A673 (cell line): ENCODE measurements around the gene PRKACB. TPM values are rescaled to one million over a fixed set of nuclear protein-coding genes. Genes with fewer than 3 reads are reported as not detected.
"Not testable (repeated sequence)": the region's sequence is repeated elsewhere in the genome, so short reads cannot be mapped to it uniquely, and the experiment has no call there.

ENCODE experiments used
- BruUV-seq: library from RNA; stranded (reverse); fragments of 400-500 nt; replicated peaks from 2 replicates; lab custom pipeline; 2021; lab: Mats Ljungman, UMichigan
- CTCF ChIA-PET: fragments of 300-600 bp; sonication (Branson Sonifier 250); formaldehyde crosslinking; loops from one replicate; lab custom pipeline; 2022; ENCODE audit warnings: antibody characterized with exemption; lab: Charles Lee
- POLR2A ChIA-PET: fragments of 300-600 bp; sonication (Branson Sonifier 250); formaldehyde crosslinking; loops from one replicate; lab custom pipeline; 2022; ENCODE audit warnings: antibody characterized with exemption; ENCODE audit not compliant: low non-redundant PET; lab: Charles Lee
- DNase-seq: peaks from one replicate; pipeline ENCODE4 v3.0.0-alpha.2; 2015; ENCODE audit warnings: low spot score
- H3K27ac ChIP-seq: fragments of 200-600 bp; sonication (generic); 2 replicates; pipeline ENCODE4 v1.5.1; 2016; ENCODE audit warnings: mixed run types, low read depth, mild to moderate bottlenecking, mixed read lengths, antibody characterized with exemption, low read length; ENCODE audit not compliant: poor library complexity, severe bottlenecking
- H3K27me3 ChIP-seq: fragments of 200-600 bp; sonication (generic); replicated peaks from 2 replicates; pipeline ENCODE4 v1.6.1; 2017; ENCODE audit warnings: mixed run types, low read depth, mild to moderate bottlenecking, mixed read lengths, antibody characterized with exemption, low read length; ENCODE audit not compliant: insufficient read depth, poor library complexity
- H3K36me3 ChIP-seq: fragments of 200-600 bp; sonication (generic); 2 replicates; pipeline ENCODE4 v1.6.1; 2016; ENCODE audit warnings: mixed run types, mild to moderate bottlenecking, mixed read lengths, antibody characterized with exemption, low read length; ENCODE audit not compliant: insufficient read depth, poor library complexity, severe bottlenecking
- H3K4me1 ChIP-seq: fragments of 200-600 bp; sonication (generic); 2 replicates; pipeline ENCODE4 v1.6.1; 2017; ENCODE audit warnings: mixed run types, mild to moderate bottlenecking, mixed read lengths, antibody characterized with exemption, low read length; ENCODE audit not compliant: insufficient read depth, poor library complexity, severe bottlenecking
- H3K4me3 ChIP-seq: fragments of 200-600 bp; sonication (generic); 2 replicates; pipeline ENCODE4 v1.5.1; 2016; ENCODE audit warnings: low read depth, mixed run types, mild to moderate bottlenecking, mixed read lengths, low read length; ENCODE audit not compliant: poor library complexity, severe bottlenecking
- H3K9me3 ChIP-seq: fragments of 200-600 bp; sonication (generic); 2 replicates; pipeline ENCODE4 v1.6.1; 2016; ENCODE audit warnings: mixed run types, low read depth, mild to moderate bottlenecking, mixed read lengths, antibody characterized with exemption, low read length; ENCODE audit not compliant: poor library complexity, severe bottlenecking
- EZH2 ChIP-seq: fragments of 200-600 bp; sonication (generic); IDR thresholded peaks from 2 replicates; pipeline ENCODE4 v1.6.1; 2017; ENCODE audit warnings: borderline replicate concordance, low read depth, mild to moderate bottlenecking, mixed read lengths, antibody characterized with exemption, low read length; ENCODE audit not compliant: poor library complexity, severe bottlenecking
- intact Hi-C: fragments of 100-400 bp; cut with micrococcal nuclease; formaldehyde crosslinking; loops from one replicate; pipeline ENCODE4 v1.10.0; 2022; ENCODE audit not compliant: unreplicated experiment
- total RNA-seq: library from RNA; stranded (reverse); gene quantifications from 2 replicates; pipeline ENCODE4 v1.2.3, GENCODE V29; 2021
- TF ChIP-seq, protein P1 (sequence below): fragments of 300-800, 200-600 bp; sonication (generic); conservative IDR thresholded peaks from 2 replicates; pipeline ENCODE4 v1.5.1; 2017; ENCODE audit warnings: low read depth, mild to moderate bottlenecking, antibody characterized with exemption, low read length, moderate library complexity, mixed read lengths

PRKACB gene
- total RNA-seq, 1 experiment from 2014 or later, result 39.6 TPM

DNA sequence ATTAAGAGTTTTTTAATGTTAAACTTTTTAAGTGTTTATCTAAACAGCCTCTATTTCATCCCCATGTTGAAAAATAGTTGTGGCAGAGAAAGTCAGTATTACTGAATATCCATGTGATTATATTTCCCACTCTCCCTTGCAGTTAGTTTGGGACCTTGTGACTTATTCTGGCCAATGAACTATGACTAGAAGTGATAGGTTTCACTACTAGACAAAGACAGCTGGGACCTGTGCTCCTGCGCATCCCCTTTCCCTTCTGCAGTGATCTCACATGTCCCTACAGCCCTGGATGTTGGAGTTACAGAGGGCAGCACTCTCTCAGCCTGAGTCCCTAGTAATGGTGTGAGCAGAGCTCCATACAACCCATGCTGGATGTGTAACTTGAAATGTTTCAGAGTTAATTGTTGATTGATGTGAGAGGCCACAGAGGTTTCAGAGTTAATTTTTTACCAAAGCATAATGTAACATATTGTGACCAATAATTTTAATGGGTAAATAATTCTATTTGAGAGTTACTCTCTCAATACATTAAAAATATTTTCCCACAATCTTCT is 138.8 kb downstream of the PRKACB start:
- no peaks in the 10 kb centered on the region for H3K36me3 ChIP-seq
- peaks cover 8% of the 10 kb centered on the region for H3K9me3 ChIP-seq
- no peak overlapping the region for H3K4me3 ChIP-seq
- intact Hi-C loops, result no loop called here
- ChIA-PET POLR2A (no interaction called here), CTCF (no interaction called here)
- H3K4me1 ChIP-seq, result no peaks in the 10 kb centered on the region
- H3K27me3 ChIP-seq, result no peaks in the 10 kb centered on the region
- no peak for DNase-seq
- no TSS peak for BruUV-seq
- no peak overlapping the region for H3K27ac ChIP-seq
- TF ChIP-seq EZH2, result no peak
- TF ChIP-seq, protein P1, sequence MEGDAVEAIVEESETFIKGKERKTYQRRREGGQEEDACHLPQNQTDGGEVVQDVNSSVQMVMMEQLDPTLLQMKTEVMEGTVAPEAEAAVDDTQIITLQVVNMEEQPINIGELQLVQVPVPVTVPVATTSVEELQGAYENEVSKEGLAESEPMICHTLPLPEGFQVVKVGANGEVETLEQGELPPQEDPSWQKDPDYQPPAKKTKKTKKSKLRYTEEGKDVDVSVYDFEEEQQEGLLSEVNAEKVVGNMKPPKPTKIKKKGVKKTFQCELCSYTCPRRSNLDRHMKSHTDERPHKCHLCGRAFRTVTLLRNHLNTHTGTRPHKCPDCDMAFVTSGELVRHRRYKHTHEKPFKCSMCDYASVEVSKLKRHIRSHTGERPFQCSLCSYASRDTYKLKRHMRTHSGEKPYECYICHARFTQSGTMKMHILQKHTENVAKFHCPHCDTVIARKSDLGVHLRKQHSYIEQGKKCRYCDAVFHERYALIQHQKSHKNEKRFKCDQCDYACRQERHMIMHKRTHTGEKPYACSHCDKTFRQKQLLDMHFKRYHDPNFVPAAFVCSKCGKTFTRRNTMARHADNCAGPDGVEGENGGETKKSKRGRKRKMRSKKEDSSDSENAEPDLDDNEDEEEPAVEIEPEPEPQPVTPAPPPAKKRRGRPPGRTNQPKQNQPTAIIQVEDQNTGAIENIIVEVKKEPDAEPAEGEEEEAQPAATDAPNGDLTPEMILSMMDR, result no peak

DNA sequence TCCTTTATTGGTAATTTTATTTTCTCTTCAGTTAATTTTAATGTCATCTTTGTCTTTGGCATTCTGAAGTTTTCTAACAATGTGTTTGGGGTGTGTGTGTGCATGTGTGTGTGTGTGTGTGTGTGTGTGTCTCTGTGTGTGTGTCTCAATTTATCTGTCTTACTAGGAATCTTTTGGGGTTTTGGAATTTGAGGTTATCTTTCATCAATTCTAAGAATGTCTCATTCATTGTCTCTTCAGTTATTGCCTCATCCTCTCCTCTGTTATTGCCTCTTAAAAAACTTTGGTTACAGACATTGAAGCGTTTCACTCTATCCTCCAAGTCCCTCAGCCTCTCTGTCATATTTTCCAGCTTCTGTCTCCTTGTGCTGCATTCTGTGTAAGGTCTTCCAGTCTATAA is 139.3 kb downstream of the PRKACB start:
- no peaks in the 10 kb centered on the region for H3K4me1 ChIP-seq
- no peak for DNase-seq
- peaks cover 10% of the 10 kb centered on the region for H3K9me3 ChIP-seq
- no peak for TF ChIP-seq EZH2
- TF ChIP-seq, protein P1, result no peak
- H3K4me3 ChIP-seq, result no peak overlapping the region
- CTCF ChIA-PET, result no interaction called here
- no TSS peak for BruUV-seq
- no peaks in the 10 kb centered on the region for H3K36me3 ChIP-seq
- H3K27me3 ChIP-seq, result no peaks in the 10 kb centered on the region
- intact Hi-C loops, result no loop called here
- POLR2A ChIA-PET, result no interaction called here
- H3K27ac ChIP-seq, result no peak overlapping the region

DNA sequence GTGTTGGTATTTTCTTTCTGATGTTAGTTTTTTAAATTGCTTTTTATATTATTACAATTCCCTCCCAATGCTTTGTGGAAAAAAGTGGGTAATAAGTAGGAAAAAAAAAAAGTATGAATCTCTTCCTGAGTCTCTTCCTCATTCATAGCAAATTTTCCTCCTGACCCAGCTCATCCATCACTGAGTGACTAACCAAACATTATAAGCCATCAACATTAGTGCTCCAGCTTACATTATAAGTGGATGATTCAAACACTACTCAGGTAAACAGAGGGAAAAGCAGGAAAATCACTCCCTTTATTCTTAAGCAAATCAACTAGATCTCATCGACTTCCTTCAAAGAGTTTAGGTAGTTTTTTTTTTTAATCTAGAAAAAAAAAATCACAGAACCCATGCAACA is 142.0 kb downstream of the PRKACB start:
- ChIA-PET CTCF (no interaction called here), POLR2A (no interaction called here)
- no peaks in the 10 kb centered on the region for H3K4me1 ChIP-seq
- no peak for DNase-seq
- BruUV-seq, result no TSS peak
- no peaks in the 10 kb centered on the region for H3K27me3 ChIP-seq
- H3K4me3 ChIP-seq, result no peak overlapping the region
- peaks cover 19% of the 10 kb centered on the region for H3K9me3 ChIP-seq
- TF ChIP-seq, protein P1, result no peak
- no peak for TF ChIP-seq EZH2
- no peaks in the 10 kb centered on the region for H3K36me3 ChIP-seq
- intact Hi-C loops, result no loop called here
- no peak overlapping the region for H3K27ac ChIP-seq

DNA sequence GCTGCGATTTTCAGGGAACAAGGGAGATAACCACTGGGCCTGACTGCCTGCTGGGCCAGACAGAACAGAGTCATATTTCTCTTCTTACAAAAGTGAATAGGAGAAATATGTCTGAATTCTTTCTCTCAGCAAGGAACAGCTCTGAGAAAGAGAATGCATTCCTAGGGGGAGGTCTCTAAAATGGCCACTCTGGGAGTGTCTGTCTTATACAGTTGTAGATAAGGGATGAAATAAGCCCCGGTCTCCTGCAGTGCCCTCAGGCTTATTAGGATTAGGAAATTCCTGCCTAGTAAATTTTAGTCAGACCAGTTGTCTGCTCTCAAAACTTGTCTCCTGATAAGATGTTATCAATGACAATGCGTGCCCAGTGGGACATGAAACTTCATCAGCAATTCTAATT is 143.3 kb downstream of the PRKACB start:
- H3K27me3 ChIP-seq, H3K4me1 ChIP-seq, CTCF ChIA-PET, intact Hi-C loops, H3K27ac ChIP-seq, H3K36me3 ChIP-seq, BruUV-seq, H3K4me3 ChIP-seq: not testable (repeated sequence)
- H3K9me3 ChIP-seq, result peaks cover 19% of the 10 kb centered on the region
- peak; percentile 3 for DNase-seq
- POLR2A ChIA-PET, result interaction anchor here (0.7 kb wide), 1 partner anchor 14 kb away, joined by 3 read pairs; no protein-coding TSS in a partner anchor
